GM18951 (cell line): ENCODE measurements around the gene TMEM222.

Experiments
- POLR2A ChIP-seq: IDR thresholded peaks from 4 replicates; pipeline ENCODE4 v1.6.1; 2011; ENCODE audit warnings: mild to moderate bottlenecking; ENCODE audit not compliant: insufficient read length, insufficient read depth; ENCODE audit errors: extremely low read depth
- in situ Hi-C: fragments of 300-500 bp; cut with MboI; formaldehyde crosslinking; loops from one replicate; pipeline ENCODE4 v1.12.0; 2022; ENCODE audit warnings: low sequenced_read_pairs, mixed read lengths, inconsistent platforms; ENCODE audit not compliant: unreplicated experiment

Gene TMEM222

DNA sequence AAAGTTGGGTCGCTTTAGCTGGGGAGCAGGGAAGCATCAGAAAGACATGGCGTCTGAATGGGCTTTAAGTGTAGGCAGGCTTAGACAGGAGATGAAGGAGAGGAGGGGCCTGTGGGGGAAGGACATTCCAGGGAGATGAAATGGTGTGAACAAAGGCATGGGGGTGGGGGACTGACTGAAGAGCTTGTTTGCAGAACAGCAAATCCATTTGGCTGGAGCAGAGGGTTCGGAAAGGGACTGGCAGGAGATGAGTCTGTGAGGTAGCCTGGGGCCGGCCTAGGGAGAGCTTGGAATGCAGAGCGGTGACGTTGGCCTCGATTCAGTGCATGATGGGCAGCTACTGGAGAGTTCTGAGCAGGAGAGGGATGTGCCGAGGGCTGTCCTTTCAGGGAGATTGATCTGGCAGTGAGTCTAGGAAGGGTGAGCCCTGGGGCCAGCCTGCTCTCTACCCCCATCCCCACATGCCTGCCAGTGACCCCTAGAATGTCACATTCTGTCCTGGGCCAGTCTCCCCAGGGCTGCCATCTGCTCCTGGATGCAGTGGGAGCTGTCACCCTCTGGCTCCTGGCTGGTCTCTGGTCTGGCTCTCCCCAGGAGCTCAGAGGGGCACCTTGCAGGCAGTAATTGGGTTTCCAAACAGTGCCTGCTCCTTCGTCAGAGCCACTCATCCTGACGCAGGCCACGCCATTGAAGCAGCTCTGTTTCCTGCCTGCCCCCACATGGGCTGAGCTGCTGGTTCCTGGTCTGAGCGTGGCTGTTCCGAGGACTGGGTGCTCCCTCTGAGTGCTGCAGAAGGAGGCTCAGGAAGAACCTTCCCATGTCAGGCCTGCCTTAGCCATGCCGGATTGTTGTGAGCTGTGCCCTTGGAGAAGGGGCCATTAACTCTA lies 22.3 kb upstream of the TMEM222 start:
- no peak for TF ChIP-seq POLR2A
- in situ Hi-C loops, result loop anchor here (5.0 kb wide), 1 partner anchor 93 kb away; the partner anchor contains the start of gene GPR3

DNA sequence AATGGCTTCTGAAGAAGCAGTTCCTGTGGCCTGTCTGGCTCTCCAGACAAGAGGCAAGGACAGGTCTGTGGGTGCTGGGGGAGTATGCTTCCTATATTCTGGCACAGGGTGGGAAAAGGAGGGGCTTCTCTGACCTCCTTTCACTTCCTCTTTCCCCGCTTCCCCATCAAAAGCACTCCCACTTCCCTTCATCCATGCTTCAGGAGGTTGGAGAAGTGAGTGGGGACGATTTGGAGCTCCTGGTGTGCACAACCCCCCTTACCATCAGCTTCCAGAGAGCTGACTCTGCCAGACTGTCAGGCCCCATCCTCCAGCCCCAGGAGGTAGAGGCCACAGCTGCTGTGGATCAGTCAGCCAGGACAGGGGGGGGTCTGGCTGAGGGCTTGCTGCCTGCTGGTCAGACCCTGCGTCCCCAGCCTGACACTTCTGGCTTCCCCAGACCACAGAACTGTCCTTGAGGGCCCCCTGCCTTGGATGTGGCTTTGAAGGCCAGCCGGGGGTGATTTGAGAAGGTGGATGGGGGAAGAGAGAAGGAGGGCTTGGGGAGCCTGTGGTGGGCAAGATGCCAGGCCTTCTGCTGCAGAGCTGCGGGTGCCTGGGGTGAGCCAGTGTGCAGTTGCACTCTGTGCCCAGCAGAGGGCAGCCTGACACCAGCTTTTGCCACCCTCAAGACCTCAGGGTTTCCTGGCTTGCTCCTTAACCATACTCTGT lies 21.5 kb upstream of the TMEM222 start:
- no peak for TF ChIP-seq POLR2A
- in situ Hi-C loops, result loop anchor here (5.0 kb wide), 1 partner anchor 92 kb away; the partner anchor contains the start of gene GPR3

DNA sequence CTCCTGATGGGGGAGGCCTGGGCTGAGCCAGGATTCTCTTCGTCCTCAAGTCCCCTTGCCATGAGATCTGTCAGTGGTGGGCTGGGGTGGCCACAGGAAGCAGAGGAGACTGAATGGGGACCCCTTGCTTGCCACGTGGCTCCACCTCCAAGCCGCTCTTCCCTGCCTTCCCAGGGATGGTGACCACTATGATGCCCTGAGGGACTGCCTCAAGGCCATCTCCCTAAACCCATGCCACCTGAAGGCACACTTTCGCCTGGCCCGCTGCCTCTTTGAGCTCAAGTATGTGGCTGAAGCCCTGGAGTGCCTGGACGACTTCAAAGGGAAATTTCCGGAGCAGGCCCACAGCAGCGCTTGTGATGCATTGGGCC lies 20.9 kb upstream of the TMEM222 start:
- TF ChIP-seq POLR2A, result no peak
- in situ Hi-C loops, result loop anchor here (5.0 kb wide), 1 partner anchor 91 kb away; the partner anchor contains the start of gene GPR3

DNA sequence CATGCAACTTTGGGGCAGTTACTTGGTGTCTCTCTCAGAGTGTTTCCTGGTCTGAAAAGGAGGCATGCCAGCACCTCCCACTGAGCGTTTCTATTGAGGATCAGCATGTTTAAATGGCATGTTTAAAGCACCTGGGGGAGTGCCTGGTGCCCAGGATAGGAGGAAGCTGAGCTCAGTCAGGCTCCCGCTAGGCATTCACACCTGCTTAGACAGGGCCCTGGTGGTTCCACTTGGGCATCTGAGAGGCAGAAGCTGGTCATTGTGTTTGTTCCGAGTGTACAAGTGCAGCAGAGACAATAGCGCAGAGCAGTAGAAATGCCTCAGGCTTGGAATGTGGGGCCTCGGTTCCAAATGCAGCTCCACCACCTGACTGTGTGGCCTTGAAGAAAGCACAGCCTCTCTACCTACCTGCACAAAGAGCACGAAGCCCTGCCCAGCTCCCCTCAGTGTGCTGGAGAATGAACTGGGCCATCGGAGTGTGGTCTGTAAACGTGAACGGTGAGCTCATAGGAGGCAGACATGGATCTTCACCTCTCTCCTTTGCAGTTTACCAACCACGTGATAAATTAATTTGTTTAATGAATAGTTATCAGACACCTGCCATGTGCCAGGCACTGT lies 20.3 kb upstream of the TMEM222 start:
- no peak for TF ChIP-seq POLR2A
- in situ Hi-C loops, result loop anchor here (5.0 kb wide), 1 partner anchor 91 kb away; the partner anchor contains the start of gene GPR3

DNA sequence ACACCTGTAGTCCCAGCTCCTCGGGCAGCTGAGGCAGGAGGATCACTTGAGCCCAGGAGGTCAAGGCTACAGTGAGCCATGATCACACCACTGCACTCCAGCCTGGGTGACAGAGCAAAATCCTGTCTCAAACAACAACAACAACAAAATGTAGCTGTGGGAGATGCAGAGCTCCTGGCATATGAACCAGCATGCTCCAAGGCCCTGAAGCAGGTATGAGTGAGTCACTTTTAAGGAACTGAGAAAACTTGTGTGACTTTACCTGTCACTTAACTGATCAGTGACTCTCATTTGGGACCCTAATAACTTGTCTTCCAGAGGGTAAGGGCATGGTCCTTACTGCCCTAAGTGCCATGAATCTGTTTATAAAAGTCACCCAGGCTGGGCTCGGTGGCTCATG lies 19.4 kb upstream of the TMEM222 start:
- in situ Hi-C loops, result loop anchor here (5.0 kb wide), 1 partner anchor 90 kb away; the partner anchor contains the start of gene GPR3
- no peak for TF ChIP-seq POLR2A

DNA sequence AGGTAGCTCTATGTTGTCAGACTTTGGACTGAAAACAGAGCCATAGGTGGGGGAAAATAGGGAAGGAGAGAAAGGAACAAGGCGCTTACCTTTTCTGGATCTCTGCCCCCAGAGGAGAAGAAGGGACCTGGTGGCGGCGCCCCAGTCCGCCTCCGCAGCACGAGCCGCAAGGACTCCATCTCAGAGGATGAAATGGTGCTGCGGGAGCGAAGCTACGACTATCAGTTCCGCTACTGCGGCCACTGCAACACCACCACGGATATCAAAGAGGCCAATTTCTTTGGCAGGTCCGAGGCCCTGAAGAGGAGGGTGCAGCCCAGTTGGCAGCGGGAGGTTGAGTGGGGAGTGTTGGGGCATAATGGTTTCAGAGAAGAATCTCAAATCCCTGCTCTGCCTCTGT lies 18.5 kb upstream of the TMEM222 start:
- in situ Hi-C loops, result loop anchor here (5.0 kb wide), 1 partner anchor 89 kb away; the partner anchor contains the start of gene GPR3

DNA sequence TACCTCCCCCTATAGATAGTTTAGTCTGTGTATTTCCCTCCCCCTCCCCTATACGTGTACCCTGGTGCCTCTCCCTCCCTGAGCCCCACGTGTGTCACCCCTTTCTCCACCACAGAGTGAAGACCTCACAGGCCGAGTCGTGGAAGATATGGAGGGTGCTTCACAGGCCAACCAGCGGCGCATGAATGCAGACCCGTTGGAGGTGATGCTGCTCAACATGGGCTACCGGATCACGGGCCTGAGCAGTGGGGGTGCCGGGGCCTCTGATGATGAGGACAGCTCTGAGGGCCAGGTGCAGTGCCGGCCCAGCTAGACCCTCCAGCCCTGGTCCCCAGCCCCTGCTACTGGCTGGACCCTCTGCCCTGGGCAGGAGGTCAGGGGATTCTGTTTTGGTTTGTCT lies 15.9 kb upstream of the TMEM222 start:
- in situ Hi-C loops, result no loop called here
- TF ChIP-seq POLR2A, result no peak

More for the DNA sequence above, 18.5 kb upstream of the TMEM222 start:
- no peak for TF ChIP-seq POLR2A

DNA sequence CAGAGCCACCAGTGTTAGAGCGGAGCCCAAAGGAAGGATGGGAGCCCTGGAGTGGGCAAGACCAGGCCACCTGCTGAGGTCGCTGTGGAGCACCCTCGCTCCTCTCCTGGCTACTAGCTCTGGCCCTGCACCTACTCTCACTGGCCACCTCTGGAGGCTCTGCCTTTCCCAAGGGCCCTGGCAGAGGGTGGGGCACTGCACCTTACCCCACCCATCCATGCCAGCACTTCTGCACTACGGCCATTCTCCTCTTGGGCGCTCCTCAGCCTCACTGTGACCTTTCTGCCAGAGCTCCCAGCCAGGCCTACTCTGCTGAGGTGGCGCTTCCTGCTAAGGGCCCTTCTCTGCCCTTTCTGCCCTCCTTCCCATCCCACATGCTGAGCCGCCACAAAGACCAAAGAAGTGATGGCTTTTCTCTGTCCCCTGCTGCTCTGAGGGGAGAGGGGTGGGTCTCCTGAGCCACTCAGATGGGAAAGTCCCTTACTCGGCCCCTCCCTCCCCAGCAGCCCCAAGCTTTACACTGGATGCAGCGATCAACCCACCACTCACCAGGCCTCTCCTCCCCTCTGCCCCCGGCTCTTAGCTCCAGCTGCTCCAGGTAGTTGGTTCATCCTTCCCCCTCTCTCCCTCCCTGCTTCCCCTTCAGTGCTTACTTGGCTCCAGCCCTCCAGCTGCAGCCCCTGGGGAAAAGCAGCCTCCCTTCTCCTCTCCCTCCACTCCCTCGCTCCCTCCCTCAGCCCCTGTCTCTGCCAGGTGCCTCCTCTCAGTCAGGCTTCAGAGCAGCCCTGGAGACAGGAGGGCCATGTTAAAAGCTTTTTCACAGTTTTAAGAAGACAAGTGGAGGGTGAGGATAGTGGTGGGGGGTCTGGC lies 14.8 kb upstream of the TMEM222 start:
- TF ChIP-seq POLR2A, result no peak
- in situ Hi-C loops, result no loop called here

DNA sequence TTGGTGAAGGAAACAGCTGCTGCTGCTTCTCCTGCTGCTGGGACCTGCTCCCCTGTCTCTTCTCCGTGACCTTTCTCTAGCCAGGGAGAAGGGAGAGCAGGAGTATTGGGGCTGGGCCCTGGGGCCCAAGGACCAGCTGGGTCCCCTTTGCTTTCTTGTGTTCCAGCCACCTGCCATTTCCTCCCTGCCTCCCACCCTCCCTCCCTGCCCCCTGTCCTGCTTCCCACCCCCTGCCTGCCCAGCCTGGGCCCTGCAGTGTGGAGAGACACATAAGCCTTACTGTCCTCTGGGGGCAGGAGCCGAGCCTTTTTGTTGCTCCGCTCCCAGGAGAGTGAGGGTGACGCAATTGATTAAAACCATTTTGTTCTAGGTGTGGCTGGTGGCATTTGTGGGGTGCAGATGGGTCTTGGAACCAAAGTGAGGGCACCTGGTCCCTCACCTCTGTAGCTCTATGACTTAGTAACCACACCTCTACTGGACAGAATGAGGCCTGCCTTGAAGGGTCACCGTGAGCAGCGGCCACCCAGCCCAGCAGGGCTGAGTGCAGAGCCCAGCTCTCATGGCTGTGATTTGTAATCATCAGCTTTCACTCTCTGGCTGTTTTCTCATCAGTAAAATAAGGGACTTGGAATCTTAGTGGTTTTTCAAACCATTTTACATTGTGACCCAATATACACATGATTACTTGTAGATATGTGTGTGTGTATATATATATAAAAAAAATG lies 13.9 kb upstream of the TMEM222 start:
- in situ Hi-C loops, result no loop called here
- no peak for TF ChIP-seq POLR2A

DNA sequence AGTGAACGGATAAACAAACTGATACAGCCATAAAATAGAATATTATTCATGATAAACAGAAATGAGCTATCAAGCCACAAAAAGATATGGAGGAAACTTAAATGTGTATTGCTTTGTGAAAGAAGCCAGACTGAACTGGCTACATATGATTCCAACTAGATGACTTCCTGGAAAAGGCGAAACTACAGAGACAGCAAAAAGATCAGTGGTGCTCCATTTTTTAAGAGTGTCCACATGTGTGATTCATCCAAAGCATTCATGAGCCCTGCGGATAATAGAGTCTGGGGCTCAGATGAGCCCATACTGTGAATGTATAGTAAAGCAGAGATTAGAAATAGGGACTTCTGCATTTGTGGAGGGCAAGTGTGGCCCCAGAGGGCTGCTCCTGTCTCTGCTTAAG lies 7.8 kb upstream of the TMEM222 start:
- TF ChIP-seq POLR2A, result no peak
- in situ Hi-C loops, result no loop called here

DNA sequence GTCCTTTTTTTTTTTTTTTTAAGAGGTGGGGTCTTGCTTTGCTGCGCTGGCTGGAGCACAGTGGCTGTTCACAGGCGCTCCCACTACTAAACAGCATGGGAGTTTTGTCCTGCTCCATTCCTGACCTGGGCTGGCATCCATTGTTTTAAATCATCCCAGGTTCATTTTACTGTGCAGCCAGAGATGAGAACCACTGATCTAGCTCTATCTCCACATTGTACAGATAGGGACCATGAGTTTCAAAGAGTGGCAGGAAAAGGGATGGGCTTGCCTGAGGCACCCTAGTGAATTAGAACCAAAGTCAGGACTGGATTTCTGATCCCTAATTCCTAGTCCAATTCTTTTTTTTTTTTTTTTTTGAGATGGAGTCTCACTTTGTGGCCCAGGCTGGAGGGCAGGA lies 7.2 kb upstream of the TMEM222 start:
- in situ Hi-C loops, result no loop called here
- TF ChIP-seq POLR2A, result no peak

DNA sequence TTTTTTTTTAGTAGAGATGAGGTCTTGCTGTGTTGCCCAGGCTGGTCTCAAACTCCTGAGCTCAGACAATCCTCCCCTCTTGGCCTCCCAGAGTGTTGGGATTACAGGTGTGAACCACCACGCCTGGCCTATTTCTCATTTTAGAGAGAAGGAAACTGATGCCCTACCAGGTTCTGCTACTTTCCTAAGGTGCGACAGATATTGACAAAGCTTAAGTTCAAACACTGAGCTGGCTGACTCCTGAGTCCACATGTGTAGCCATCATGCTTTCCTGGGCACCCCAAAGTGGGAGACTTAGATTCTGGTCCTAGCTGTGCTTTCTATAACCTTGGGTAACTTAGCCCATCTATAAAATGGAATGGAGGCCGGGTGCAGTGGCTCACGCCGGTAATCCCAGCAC lies 5.1 kb upstream of the TMEM222 start:
- in situ Hi-C loops, result no loop called here
- TF ChIP-seq POLR2A, result no peak

DNA sequence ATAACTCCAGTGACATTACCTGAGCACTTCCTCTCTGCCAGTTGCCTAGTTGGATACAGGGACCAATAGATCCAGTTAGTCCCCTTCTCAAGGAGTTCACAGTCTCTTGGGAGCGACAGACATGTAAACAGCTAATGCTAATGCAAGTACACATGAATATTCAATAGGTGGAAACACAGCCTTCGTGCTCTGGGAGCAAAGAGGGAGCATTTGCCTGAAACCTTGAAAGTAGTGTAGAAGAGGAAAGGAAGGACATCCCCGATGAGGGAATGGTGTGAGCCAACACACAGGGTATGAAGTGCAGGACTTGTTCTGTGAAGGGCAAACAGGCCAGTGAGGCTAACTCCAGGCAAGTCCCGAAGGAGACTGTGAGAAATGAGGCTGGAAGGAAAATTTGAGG lies 3.8 kb upstream of the TMEM222 start:
- in situ Hi-C loops, result no loop called here
- no peak for TF ChIP-seq POLR2A
